ENCODE results near the gene UROC1. TPM values are rescaled to one million over a fixed set of nuclear protein-coding genes. Genes with fewer than 3 reads are reported as not detected.

The UROC1 gene
- polyA plus RNA-seq, 1 of the 3 experiments (the other 2 are of a cell fraction) = not detected

DNA sequence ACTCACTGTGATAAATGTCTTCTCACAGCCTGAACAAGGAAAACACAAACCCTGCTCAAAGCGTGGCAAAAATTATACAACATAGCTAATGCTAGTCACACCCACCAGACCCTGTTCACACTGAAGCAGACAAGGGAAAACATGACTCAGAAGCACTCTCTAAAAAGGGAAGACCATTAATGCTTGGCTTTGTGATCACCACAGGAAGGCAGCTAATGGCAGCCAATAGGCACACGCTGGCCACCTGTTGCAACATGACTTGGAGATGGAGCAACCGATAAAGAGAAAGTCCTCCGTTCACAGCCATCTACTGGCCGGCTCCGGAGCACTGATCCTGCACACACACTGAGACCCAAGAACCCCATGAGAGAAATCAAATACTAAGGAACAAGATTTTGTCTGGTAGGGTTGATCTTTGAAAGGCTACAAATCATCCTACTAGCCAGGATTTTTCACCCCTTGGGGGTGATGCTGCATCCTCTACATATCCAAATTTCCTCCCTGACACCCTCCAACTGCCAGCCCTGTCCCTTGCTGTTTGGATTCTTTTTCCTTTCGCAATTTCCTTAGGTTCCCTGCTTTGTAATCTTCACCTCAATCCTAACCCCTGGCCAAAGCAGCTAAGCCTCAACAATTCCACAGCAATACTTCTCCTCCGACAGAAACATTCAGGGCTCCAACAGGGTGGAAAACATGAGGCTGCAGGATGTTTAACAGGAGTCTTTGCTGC lies 45.1 kb downstream of the UROC1 start:
- Histone ChIP-seq H3K27me3 (ENCODE audit: insufficient read depth) (no peaks in the 10 kb centered on the region), H3K27ac (ENCODE audit: low read depth in 2 of 2, low read length in 1 of 2) (no peak overlapping the region; a peak in 1 of 4 replicates), H3K9ac (no peak overlapping the region), H3K4me2 (peak overlapping the region; percentile 92), H3K36me3 (replicated peaks in 1 of 2; ENCODE audit: control insufficient read depth in 1 of 2, insufficient read depth in 2 of 2, low read length in 1 of 2) (peaks cover 23 to 48% of the 10 kb centered on the region in 2 experiments), H3K4me1 (ENCODE audit: control insufficient read depth in 1 of 2, insufficient read depth in 2 of 2, low read depth in 1 of 2, low read length in 1 of 2) (peaks cover 20 to 36% of the 10 kb centered on the region in 2 experiments), H4K20me1 (ENCODE audit: insufficient read depth) (peaks cover 51% of the 10 kb centered on the region), H3K79me2 (ENCODE audit: insufficient read depth) (peaks cover 74% of the 10 kb centered on the region), H3F3A (replicated peaks; ENCODE audit: insufficient read depth) (peaks cover 1% of the 10 kb centered on the region), H3K4me3 (ENCODE audit: low read depth in 2 of 2, low read length in 1 of 2) (peak overlapping the region; percentile 12 to 88; a peak in 3 of 4 replicates), H2AFZ (ENCODE audit: low read depth) (no peak overlapping the region), H3K9me2 (no peaks in the 10 kb centered on the region), H3K9me3 (no peaks in the 10 kb centered on the region)
- TF ChIP-seq YY1 (IDR thresholded peaks at IDR 0.05; ENCODE audit: low read depth) = no peak
- TF ChIP-seq, protein P1, sequence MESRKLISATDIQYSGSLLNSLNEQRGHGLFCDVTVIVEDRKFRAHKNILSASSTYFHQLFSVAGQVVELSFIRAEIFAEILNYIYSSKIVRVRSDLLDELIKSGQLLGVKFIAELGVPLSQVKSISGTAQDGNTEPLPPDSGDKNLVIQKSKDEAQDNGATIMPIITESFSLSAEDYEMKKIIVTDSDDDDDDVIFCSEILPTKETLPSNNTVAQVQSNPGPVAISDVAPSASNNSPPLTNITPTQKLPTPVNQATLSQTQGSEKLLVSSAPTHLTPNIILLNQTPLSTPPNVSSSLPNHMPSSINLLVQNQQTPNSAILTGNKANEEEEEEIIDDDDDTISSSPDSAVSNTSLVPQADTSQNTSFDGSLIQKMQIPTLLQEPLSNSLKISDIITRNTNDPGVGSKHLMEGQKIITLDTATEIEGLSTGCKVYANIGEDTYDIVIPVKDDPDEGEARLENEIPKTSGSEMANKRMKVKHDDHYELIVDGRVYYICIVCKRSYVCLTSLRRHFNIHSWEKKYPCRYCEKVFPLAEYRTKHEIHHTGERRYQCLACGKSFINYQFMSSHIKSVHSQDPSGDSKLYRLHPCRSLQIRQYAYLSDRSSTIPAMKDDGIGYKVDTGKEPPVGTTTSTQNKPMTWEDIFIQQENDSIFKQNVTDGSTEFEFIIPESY (IDR thresholded peaks at IDR 0.05; ENCODE audit: borderline replicate concordance, low read depth) = no peak
- no peak for TF ChIP-seq MEF2A (IDR thresholded peaks at IDR 0.05; ENCODE audit: borderline replicate concordance, low read depth)
- no peak for TF ChIP-seq TAF1 (IDR thresholded peaks at IDR 0.05; ENCODE audit: borderline replicate concordance, low read depth, low read length)
- TF ChIP-seq FOSL2 (IDR thresholded peaks at IDR 0.05; ENCODE audit: borderline replicate concordance, low read depth) = 0 out of 2 replicates have a peak, but pooled peaks have one; percentile 8
- TF ChIP-seq, protein P2, sequence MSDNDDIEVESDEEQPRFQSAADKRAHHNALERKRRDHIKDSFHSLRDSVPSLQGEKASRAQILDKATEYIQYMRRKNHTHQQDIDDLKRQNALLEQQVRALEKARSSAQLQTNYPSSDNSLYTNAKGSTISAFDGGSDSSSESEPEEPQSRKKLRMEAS (IDR thresholded peaks at IDR 0.05; ENCODE audit: low read depth) = peak; percentile 33; the same call in 1 of the 2 replicates
- ChIA-PET POLR2A (interaction anchor here (0.6 to 1.2 kb wide), 2 partner anchors 10 to 133 kb away, joined by 3 read pairs; no protein-coding TSS in a partner anchor), CTCF (interaction anchor here (1.1 to 3.1 kb wide), 4 partner anchors 53 to 370 kb away, joined by 3 to 15 read pairs (median 4); no protein-coding TSS in a partner anchor)
- WGBS (ENCODE audit: low lambda C conversion rate) = 49% methylated on average over 8 of the region's 8 CpGs
- DNase-seq = no peak

- Histone ChIP-seq H3F3A (replicated peaks; ENCODE audit: insufficient read depth) (no peaks in the 10 kb centered on the region), H3K27me3 (ENCODE audit: insufficient read depth) (no peaks in the 10 kb centered on the region), H3K27ac (ENCODE audit: low read depth in 2 of 2, low read length in 1 of 2) (no peak overlapping the region), H3K4me3 (ENCODE audit: low read depth in 2 of 2, low read length in 1 of 2) (no peak overlapping the region), H3K4me1 (ENCODE audit: control insufficient read depth in 1 of 2, insufficient read depth in 2 of 2, low read depth in 1 of 2, low read length in 1 of 2) (peaks cover 20 to 24% of the 10 kb centered on the region in 2 experiments), H3K36me3 (replicated peaks in 1 of 2; ENCODE audit: control insufficient read depth in 1 of 2, insufficient read depth in 2 of 2, low read length in 1 of 2) (peaks cover 30 to 77% of the 10 kb centered on the region in 2 experiments), H3K79me2 (ENCODE audit: insufficient read depth) (peaks cover 73% of the 10 kb centered on the region), H2AFZ (ENCODE audit: low read depth) (no peak overlapping the region), H3K9me2 (no peaks in the 10 kb centered on the region), H4K20me1 (ENCODE audit: insufficient read depth) (peaks cover 45% of the 10 kb centered on the region), H3K4me2 (no peak overlapping the region), H3K9me3 (no peaks in the 10 kb centered on the region), H3K9ac (no peak overlapping the region)
- DNase-seq = no peak
- TF ChIP-seq RFX5 (IDR thresholded peaks at IDR 0.05; ENCODE audit: low read length) (no peak), FOXJ3 (CRISPR knock-in tag; IDR thresholded peaks at IDR 0.05) (no peak), JUND (IDR thresholded peaks at IDR 0.05) (no peak), NRF1 (IDR thresholded peaks at IDR 0.05; ENCODE audit: low read depth, low read length) (no peak), EZH2phosphoT487 (IDR thresholded peaks at IDR 0.05; ENCODE audit: borderline replicate concordance, low read depth) (no peak), TCF12 (IDR thresholded peaks at IDR 0.05) (no peak), NFIC (IDR thresholded peaks at IDR 0.05; ENCODE audit: borderline replicate concordance) (no peak), FOXM1 (IDR thresholded peaks at IDR 0.05; ENCODE audit: low read depth) (no peak), MEF2A (IDR thresholded peaks at IDR 0.05; ENCODE audit: borderline replicate concordance, low read depth) (no peak), USF1 (IDR thresholded peaks at IDR 0.05; ENCODE audit: borderline replicate concordance, low read depth) (no peak), SIN3A (IDR thresholded peaks at IDR 0.05; ENCODE audit: borderline replicate concordance, low read depth, low read length) (no peak)
- TF ChIP-seq, protein P3, sequence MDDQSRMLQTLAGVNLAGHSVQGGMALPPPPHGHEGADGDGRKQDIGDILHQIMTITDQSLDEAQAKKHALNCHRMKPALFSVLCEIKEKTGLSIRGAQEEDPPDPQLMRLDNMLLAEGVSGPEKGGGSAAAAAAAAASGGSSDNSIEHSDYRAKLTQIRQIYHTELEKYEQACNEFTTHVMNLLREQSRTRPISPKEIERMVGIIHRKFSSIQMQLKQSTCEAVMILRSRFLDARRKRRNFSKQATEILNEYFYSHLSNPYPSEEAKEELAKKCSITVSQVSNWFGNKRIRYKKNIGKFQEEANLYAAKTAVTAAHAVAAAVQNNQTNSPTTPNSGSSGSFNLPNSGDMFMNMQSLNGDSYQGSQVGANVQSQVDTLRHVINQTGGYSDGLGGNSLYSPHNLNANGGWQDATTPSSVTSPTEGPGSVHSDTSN (IDR thresholded peaks at IDR 0.05) = no peak
- TF ChIP-seq, protein P4, sequence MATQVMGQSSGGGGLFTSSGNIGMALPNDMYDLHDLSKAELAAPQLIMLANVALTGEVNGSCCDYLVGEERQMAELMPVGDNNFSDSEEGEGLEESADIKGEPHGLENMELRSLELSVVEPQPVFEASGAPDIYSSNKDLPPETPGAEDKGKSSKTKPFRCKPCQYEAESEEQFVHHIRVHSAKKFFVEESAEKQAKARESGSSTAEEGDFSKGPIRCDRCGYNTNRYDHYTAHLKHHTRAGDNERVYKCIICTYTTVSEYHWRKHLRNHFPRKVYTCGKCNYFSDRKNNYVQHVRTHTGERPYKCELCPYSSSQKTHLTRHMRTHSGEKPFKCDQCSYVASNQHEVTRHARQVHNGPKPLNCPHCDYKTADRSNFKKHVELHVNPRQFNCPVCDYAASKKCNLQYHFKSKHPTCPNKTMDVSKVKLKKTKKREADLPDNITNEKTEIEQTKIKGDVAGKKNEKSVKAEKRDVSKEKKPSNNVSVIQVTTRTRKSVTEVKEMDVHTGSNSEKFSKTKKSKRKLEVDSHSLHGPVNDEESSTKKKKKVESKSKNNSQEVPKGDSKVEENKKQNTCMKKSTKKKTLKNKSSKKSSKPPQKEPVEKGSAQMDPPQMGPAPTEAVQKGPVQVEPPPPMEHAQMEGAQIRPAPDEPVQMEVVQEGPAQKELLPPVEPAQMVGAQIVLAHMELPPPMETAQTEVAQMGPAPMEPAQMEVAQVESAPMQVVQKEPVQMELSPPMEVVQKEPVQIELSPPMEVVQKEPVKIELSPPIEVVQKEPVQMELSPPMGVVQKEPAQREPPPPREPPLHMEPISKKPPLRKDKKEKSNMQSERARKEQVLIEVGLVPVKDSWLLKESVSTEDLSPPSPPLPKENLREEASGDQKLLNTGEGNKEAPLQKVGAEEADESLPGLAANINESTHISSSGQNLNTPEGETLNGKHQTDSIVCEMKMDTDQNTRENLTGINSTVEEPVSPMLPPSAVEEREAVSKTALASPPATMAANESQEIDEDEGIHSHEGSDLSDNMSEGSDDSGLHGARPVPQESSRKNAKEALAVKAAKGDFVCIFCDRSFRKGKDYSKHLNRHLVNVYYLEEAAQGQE (IDR thresholded peaks at IDR 0.05; ENCODE audit: low read depth, low read length) = no peak
- ChIA-PET POLR2A (no interaction called here), CTCF (interaction anchor here (1.1 kb wide), 1 partner anchor 27 kb away, joined by 3 read pairs; no protein-coding TSS in a partner anchor)
- WGBS (ENCODE audit: low lambda C conversion rate) = 97% methylated on average over 11 of the region's 11 CpGs
Observed at GRCh38 chr3:126469479-126469878, 48.1 kb downstream of the UROC1 start.
